HEK293 (cell line): ENCODE measurements around the gene SLF2.
A peak's percentile ranks its signal among the peaks of the same experiment; 100 is the strongest.

ENCODE experiments used
- ZNF121 ChIP-seq: fragments of 450-650 bp; formaldehyde crosslinking; IDR thresholded peaks from 2 replicates; pipeline ENCODE4 v1.5.1; 2016; ENCODE audit warnings: missing biosample characterization, missing genetic modification characterization
- ZNF138 ChIP-seq: fragments of 450-650 bp; formaldehyde crosslinking; IDR thresholded peaks from 2 replicates; pipeline ENCODE4 v1.5.1; 2016; ENCODE audit warnings: missing biosample characterization, missing genetic modification characterization, borderline replicate concordance
- ZNF274 ChIP-seq, 2 experiments: fragments of 200-500 bp in 1 of 2; fragments of 450-650 bp in 1 of 2; sonication (Bioruptor generic) in 1 of 2; formaldehyde crosslinking in 1 of 2; IDR thresholded peaks; 2 replicates each; pipeline versions ENCODE4 v1.5.1 to v1.6.1; 2014 to 2016; ENCODE audit warnings: borderline replicate concordance in 1 of 2, inconsistent platforms in 1 of 2, low read length in 1 of 2, missing biosample characterization in 1 of 2, missing genetic modification characterization in 1 of 2
- ZNF292 ChIP-seq: fragments of 450-650 bp; formaldehyde crosslinking; IDR thresholded peaks from 2 replicates; pipeline ENCODE4 v1.5.1; 2016; ENCODE audit warnings: low read depth, missing biosample characterization, missing genetic modification characterization, borderline replicate concordance
- ZNF837 ChIP-seq: fragments of 450-650 bp; formaldehyde crosslinking; IDR thresholded peaks from 2 replicates; pipeline ENCODE4 v1.5.1; 2016; ENCODE audit warnings: missing biosample characterization, missing genetic modification characterization
- TF ChIP-seq, protein P1 (sequence below): fragments of 450-650 bp; formaldehyde crosslinking; IDR thresholded peaks from 2 replicates; pipeline ENCODE4 v1.5.1; 2016; ENCODE audit warnings: missing biosample characterization, missing genetic modification characterization
- TF ChIP-seq, protein P2 (sequence below): fragments of 450-650 bp; formaldehyde crosslinking; IDR thresholded peaks from 2 replicates; pipeline ENCODE4 v1.5.1; 2016; ENCODE audit warnings: missing biosample characterization, missing genetic modification characterization
- TF ChIP-seq, protein P3 (sequence below): fragments of 450-650 bp; formaldehyde crosslinking; IDR thresholded peaks from 2 replicates; pipeline ENCODE4 v1.5.1; 2016; ENCODE audit warnings: missing biosample characterization, missing genetic modification characterization, low read depth

DNA sequence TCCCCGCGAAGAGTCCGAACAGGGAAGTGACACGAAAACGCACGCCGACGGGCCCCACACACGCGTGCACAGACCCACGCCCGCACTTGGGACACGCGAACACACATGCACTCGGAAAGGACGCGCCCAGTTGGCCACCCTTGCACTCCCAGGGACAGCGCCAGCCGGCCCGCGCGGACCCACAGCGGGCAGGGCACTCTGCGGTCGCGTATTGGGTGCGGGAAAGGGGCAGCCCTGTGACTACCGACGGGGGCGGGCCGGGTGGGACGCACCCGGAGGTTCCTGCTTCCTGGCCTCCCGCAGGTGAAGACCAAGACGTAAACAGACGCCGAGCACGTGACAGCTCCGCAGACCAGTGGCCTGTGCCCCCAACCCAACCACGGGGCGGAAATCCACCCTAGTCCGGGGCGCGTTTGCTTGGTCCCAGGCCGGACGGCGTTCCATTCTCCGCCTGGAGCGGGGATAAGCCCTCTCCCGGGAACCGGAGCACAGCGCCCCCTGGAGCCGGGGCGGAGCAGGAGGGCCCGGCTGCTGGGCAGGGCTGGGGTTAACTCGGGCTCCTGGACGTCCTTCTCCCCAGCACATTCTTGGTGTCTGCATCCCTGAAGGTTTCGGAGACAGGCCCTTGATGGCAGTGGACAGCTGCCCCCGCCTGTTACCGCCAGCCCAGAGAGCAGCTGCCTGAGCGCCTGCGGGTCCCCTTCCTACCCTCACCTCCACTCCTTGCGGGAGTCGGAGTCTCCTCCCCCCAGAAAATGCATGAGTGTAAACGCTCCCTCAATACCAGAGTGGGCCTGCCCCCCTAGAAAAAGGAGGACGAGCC lies 84.8 kb downstream of the SLF2 start:
- TF ChIP-seq ZNF292 (tag by site-specific recombination) (no peak), ZNF274 (IDR thresholded peaks at IDR 0.05; ENCODE audit: low read length) (no peak), ZNF274 (tag by site-specific recombination; IDR thresholded peaks at IDR 0.05; ENCODE audit: borderline replicate concordance) (no peak), ZNF121 (tag by site-specific recombination) (0 out of 2 replicates have a peak, but pooled peaks have one; percentile 46), ZNF837 (tag by site-specific recombination) (0 out of 2 replicates have a peak, but pooled peaks have one; percentile 10), ZNF138 (tag by site-specific recombination) (no peak)
- TF ChIP-seq, protein P1, sequence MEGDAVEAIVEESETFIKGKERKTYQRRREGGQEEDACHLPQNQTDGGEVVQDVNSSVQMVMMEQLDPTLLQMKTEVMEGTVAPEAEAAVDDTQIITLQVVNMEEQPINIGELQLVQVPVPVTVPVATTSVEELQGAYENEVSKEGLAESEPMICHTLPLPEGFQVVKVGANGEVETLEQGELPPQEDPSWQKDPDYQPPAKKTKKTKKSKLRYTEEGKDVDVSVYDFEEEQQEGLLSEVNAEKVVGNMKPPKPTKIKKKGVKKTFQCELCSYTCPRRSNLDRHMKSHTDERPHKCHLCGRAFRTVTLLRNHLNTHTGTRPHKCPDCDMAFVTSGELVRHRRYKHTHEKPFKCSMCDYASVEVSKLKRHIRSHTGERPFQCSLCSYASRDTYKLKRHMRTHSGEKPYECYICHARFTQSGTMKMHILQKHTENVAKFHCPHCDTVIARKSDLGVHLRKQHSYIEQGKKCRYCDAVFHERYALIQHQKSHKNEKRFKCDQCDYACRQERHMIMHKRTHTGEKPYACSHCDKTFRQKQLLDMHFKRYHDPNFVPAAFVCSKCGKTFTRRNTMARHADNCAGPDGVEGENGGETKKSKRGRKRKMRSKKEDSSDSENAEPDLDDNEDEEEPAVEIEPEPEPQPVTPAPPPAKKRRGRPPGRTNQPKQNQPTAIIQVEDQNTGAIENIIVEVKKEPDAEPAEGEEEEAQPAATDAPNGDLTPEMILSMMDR: peak; percentile 92
- TF ChIP-seq, protein P2, sequence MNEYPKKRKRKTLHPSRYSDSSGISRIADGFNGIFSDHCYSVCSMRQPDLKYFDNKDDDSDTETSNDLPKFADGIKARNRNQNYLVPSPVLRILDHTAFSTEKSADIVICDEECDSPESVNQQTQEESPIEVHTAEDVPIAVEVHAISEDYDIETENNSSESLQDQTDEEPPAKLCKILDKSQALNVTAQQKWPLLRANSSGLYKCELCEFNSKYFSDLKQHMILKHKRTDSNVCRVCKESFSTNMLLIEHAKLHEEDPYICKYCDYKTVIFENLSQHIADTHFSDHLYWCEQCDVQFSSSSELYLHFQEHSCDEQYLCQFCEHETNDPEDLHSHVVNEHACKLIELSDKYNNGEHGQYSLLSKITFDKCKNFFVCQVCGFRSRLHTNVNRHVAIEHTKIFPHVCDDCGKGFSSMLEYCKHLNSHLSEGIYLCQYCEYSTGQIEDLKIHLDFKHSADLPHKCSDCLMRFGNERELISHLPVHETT (tag by site-specific recombination): peak; percentile 78
- TF ChIP-seq, protein P3, sequence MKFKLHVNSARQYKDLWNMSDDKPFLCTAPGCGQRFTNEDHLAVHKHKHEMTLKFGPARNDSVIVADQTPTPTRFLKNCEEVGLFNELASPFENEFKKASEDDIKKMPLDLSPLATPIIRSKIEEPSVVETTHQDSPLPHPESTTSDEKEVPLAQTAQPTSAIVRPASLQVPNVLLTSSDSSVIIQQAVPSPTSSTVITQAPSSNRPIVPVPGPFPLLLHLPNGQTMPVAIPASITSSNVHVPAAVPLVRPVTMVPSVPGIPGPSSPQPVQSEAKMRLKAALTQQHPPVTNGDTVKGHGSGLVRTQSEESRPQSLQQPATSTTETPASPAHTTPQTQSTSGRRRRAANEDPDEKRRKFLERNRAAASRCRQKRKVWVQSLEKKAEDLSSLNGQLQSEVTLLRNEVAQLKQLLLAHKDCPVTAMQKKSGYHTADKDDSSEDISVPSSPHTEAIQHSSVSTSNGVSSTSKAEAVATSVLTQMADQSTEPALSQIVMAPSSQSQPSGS (tag by site-specific recombination): no peak
